Stimulated activated memory B cell treated with anti-CD40 and anti-IgM and Interleukin-4, amounts not matched to agents 10 μg/mL and 1 μg/mL and 100 μg/mL, for 72 hours (primary cell): ENCODE results near the gene SLC6A17.
A peak's percentile ranks its signal among the peaks of the same experiment; 100 is the strongest.

Experiments used
- ATAC-seq: fragments of 150-1000 bp; cut with Tn5 transposase; 2 replicates; pipeline ENCODE4 v1.10.0; 2021
- H3K27ac Mint-ChIP-seq: one replicate; pipeline ENCODE4 v1.8.0; 2022; ENCODE audit warnings: mild to moderate bottlenecking, mixed read lengths
- H3K27me3 Mint-ChIP-seq: one replicate; pipeline ENCODE4 v1.8.0; 2022; ENCODE audit warnings: mixed read lengths
- H3K36me3 Mint-ChIP-seq: one replicate; pipeline ENCODE4 v1.8.0; 2022; ENCODE audit warnings: mixed read lengths
- H3K4me1 Mint-ChIP-seq: one replicate; pipeline ENCODE4 v1.8.0; 2022; ENCODE audit warnings: mixed read lengths
- H3K4me3 Mint-ChIP-seq: one replicate; pipeline ENCODE4 v1.8.0; 2022; ENCODE audit warnings: mild to moderate bottlenecking, moderate library complexity, mixed read lengths
- H3K9me3 Mint-ChIP-seq: one replicate; pipeline ENCODE4 v1.8.0; 2022; ENCODE audit warnings: mixed read lengths

The SLC6A17 gene

DNA sequence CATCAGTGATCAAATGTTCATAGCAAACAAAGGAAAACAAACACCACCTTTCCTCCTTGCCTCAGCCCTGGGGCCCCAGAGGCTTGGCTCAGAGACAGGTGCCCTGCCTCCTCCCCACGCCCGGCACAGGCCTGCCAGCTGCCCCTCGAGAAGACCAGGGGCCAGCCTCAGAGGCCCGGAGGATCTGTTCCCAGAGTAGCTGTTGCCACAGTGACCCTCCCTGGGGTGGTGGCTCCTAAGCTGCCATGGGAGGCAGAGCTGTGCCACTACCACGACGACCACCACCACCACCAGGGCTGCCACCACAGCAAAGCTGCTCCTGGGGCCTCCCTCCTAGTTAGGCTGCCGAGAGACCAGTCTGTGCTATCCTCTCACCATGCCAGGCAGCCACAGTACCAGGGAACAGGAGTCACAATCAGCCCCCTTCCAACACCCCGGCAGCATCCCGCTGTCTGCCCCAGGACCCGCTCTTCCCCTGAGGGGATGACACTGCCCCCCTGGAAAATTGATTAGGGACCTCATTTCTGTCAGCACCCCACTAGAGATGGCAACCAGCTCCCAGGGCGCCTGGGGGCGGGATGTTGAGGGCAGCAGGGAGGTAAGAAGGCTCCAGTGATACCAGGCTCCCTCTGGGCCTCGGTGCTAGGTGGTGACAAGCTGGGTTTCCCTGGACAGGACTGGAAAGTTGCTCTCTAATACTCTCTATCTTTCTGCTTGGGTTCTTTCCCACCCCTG is 90.3 kb downstream of the SLC6A17 start:
- no peaks in the 10 kb centered on the region for H3K9me3 Mint-ChIP-seq
- H3K4me3 Mint-ChIP-seq, result no peak overlapping the region
- H3K27me3 Mint-ChIP-seq, result no peaks in the 10 kb centered on the region
- H3K4me1 Mint-ChIP-seq, result peaks cover 78% of the 10 kb centered on the region
- ATAC-seq, result no peak
- peak overlapping the region; percentile 36 for H3K27ac Mint-ChIP-seq
- H3K36me3 Mint-ChIP-seq, result peaks cover 4% of the 10 kb centered on the region

DNA sequence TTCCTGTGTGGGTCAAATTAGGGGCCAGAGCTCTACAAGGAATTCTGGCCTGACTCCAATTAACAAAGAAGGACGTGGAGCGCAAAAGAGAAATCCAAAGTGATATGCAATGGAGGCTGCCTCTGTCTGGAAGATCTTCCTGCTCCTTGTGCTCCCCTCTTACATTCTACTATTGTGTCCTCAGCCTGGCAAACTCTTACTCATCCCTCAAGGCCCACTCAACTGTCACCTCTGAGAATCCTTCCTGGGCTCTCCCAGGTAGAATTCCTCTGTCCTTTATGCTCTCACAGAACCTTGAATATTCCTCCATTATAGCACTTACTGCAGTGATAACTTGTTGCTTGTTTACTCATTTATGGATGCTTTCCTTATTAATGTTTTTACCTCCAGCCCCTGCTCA is 91.2 kb downstream of the SLC6A17 start:
- no peak for ATAC-seq
- Mint-ChIP-seq H3K4me1 (peaks cover 70% of the 10 kb centered on the region), H3K9me3 (no peaks in the 10 kb centered on the region), H3K36me3 (peaks cover 4% of the 10 kb centered on the region), H3K27ac (peak overlapping the region; percentile 19), H3K27me3 (no peaks in the 10 kb centered on the region), H3K4me3 (no peak overlapping the region)

DNA sequence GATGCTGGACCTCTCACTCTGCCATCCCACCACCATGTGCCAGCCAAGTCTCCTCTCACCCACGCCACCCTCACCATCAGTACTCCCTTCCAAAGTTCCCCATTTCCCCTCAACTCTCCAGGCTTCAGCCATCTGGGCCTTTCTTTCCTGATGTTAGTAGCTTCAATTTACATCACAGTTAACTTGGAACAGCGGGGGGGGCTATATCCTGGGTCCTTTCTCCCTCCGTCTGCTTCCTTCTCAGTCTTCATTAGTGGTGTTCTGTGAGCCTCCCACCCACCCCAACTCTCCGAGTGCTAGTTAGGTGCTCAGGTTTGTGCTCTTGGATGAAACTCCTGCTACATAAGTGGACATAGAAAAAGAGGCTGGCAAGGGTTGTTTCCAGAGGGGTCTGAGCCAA is 91.8 kb downstream of the SLC6A17 start:
- Mint-ChIP-seq H3K9me3 (no peaks in the 10 kb centered on the region), H3K4me1 (peaks cover 66% of the 10 kb centered on the region), H3K27me3 (no peaks in the 10 kb centered on the region), H3K27ac (peak overlapping the region; percentile 85), H3K4me3 (no peak overlapping the region), H3K36me3 (peaks cover 4% of the 10 kb centered on the region)
- ATAC-seq, result no peak

DNA sequence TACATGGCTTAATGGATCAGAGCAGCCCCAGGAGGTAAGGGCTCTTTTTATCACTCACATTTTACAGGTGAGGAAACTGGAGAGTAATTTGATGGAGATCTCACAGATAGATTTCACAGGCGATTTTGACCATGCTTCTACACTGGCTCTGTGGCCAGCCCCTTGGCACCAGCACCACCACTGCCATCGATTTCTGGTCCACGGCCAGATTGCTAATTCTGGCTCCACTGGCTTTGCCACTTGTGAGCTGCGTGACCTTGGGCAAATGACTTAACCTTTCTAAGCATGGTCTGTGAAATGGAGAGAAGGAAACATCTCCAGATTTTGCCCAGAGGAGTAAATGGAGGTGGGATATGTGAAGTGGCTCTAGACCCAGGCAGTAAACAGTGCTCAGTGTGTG is 92.4 kb downstream of the SLC6A17 start:
- ATAC-seq, result no peak
- no peaks in the 10 kb centered on the region for H3K27me3 Mint-ChIP-seq
- peaks cover 63% of the 10 kb centered on the region for H3K4me1 Mint-ChIP-seq
- no peaks in the 10 kb centered on the region for H3K9me3 Mint-ChIP-seq
- no peak overlapping the region for H3K4me3 Mint-ChIP-seq
- peak overlapping the region; percentile 85 for H3K27ac Mint-ChIP-seq
- peaks cover 4% of the 10 kb centered on the region for H3K36me3 Mint-ChIP-seq

DNA sequence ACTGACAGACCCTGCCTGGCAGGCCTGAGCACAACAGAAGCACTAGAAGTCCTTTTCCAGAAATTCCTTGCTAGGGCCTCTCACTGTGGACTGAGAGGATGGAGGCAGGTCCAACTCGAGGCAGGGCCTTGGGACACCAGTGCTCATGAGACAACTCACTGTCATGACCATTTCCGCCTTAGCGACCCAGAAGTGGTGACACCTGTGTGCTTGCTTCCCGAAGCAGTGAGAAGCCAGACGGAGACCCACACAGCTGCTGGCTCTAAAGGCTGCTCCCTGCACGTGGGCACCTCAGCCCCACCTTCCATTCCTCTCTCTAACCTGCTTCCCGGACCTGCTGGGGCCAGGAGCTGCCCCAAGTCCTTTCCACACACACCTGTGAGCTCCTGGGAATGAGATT is 92.9 kb downstream of the SLC6A17 start:
- no peaks in the 10 kb centered on the region for H3K27me3 Mint-ChIP-seq
- H3K4me1 Mint-ChIP-seq, result peaks cover 59% of the 10 kb centered on the region
- H3K4me3 Mint-ChIP-seq, result peak overlapping the region; percentile 51
- ATAC-seq, result peak; percentile 62
- peaks cover 4% of the 10 kb centered on the region for H3K36me3 Mint-ChIP-seq
- H3K9me3 Mint-ChIP-seq, result no peaks in the 10 kb centered on the region
- H3K27ac Mint-ChIP-seq, result peak overlapping the region; percentile 85

DNA sequence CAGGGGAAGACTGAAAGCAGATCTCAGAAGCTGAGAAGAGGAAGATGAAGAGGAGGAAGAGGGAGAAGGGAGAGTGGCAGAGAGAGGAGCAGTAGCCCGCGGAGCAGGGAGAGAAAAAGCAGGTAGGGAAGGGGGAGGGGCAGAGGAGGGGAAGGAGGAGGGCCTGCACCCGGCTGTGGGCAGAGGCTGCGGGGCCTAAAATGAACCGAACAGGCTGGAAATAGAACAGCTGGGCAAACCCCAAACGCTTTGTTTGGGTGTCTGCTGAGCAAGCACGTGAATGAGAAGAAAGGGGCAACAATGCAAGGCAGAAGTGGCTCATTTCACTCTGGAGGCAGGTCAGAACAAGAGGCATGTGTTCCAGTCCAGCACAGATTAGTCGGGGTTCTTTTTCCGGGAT is 93.3 kb downstream of the SLC6A17 start:
- Mint-ChIP-seq H3K4me1 (peaks cover 55% of the 10 kb centered on the region), H3K4me3 (peak overlapping the region; percentile 51), H3K27me3 (no peaks in the 10 kb centered on the region), H3K36me3 (peaks cover 4% of the 10 kb centered on the region), H3K9me3 (no peaks in the 10 kb centered on the region), H3K27ac (peak overlapping the region; percentile 85)
- peak; percentile 92 for ATAC-seq

DNA sequence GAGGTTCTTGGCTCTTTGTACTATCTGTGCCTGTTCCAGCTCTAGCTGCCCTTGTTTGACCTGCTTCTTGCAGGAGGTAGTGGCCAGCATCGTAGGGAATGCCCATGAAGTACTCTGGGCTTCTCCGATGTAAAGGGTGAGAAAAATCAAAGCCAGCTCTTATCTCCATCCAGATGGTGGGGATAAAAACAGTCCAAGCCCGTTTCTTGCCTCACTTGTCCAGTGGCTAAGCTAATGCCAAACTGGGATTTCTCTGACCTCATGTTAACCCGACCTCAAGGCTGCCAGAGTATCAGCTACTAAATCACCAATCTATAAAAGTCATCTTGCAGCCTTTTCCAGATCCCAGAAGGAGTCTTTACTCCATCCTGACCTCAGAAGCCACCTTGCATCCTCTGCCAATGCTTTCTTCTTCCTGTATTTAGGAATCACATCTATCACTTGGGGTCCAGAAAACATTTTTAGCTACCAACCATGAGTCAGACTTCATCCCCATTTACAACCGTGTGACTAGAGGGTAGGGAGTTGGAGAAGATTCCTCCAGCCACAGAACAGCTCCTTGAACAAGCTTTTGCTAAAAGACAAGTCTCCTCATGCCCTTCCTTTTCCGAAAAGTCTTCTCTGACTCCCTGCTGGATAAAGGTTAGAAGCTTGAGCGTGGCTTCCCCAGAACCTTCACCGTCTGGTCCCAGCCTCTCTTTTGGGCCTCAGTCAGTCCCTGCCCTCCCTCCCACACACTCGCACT is 95.8 kb downstream of the SLC6A17 start:
- ATAC-seq, result no peak
- Mint-ChIP-seq H3K36me3 (no peaks in the 10 kb centered on the region), H3K27me3 (no peaks in the 10 kb centered on the region), H3K4me3 (no peak overlapping the region), H3K9me3 (no peaks in the 10 kb centered on the region), H3K27ac (no peak overlapping the region), H3K4me1 (peaks cover 32% of the 10 kb centered on the region)

DNA sequence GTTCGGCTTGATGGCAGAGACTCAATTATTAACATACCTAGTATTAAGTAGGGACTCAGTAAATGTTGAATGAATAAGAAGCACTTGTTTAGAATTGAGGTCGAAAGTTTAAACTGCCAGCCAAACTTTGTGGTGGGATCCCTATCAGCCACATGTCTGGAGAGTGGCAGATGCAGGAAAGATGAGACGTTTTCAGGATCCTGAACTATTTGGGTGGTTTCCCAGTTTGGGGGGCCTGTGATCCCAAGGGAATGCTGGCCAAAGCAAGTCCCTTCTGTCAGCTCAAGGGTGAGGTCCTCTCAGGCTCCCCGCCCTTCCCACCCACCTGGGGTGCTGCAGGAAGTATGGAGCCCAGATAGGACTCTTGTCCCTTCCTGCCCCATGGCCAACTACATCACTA is 98.5 kb downstream of the SLC6A17 start:
- Mint-ChIP-seq H3K36me3 (no peaks in the 10 kb centered on the region), H3K4me1 (peaks cover 12% of the 10 kb centered on the region), H3K4me3 (no peak overlapping the region), H3K9me3 (no peaks in the 10 kb centered on the region), H3K27me3 (no peaks in the 10 kb centered on the region), H3K27ac (no peak overlapping the region)
- ATAC-seq, result no peak

DNA sequence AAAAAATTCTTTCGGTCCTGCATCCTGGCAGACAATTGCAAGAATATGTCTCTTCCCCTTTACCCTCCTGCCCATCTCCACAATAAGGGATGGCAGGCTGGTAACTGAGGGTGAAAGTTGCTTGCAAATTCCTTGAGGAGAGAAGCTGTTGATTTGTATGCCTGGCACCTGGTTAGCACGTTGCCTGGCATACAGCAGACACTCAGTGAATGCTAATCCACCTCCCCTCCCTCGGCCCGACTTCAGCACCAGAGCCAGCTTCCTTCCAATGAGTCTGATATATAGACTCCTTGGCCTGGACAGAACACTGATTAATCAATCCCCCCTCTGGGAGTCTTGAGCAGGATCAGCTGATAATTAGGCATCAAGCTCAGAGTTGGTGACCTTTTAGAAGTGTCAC is 99.0 kb downstream of the SLC6A17 start:
- H3K27me3 Mint-ChIP-seq, result no peaks in the 10 kb centered on the region
- no peaks in the 10 kb centered on the region for H3K36me3 Mint-ChIP-seq
- H3K4me1 Mint-ChIP-seq, result peaks cover 7% of the 10 kb centered on the region
- H3K4me3 Mint-ChIP-seq, result no peak overlapping the region
- H3K9me3 Mint-ChIP-seq, result no peaks in the 10 kb centered on the region
- no peak overlapping the region for H3K27ac Mint-ChIP-seq
- no peak for ATAC-seq

DNA sequence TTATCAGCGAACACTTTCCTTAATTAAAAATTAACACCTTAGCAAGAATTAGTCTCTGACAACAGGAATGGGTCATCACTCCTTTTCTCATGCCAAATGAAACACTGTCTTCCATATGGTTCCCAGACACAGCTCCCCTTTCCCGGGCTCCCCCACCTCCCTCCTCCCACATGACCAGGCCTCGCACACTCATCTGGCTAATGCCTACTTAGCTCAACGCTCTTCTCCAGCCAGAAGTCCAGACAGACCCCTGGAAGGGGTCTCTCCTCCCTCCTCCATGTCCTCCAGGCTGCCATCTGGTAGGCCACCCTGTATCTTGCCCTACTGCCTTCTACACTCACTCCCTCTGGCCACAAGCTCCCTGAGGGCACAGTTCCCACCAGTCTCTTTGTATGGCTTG is 99.7 kb downstream of the SLC6A17 start:
- Mint-ChIP-seq H3K9me3 (no peaks in the 10 kb centered on the region), H3K27ac (no peak overlapping the region), H3K4me1 (peaks cover 2% of the 10 kb centered on the region), H3K27me3 (no peaks in the 10 kb centered on the region), H3K36me3 (no peaks in the 10 kb centered on the region), H3K4me3 (no peak overlapping the region)
- ATAC-seq, result no peak

DNA sequence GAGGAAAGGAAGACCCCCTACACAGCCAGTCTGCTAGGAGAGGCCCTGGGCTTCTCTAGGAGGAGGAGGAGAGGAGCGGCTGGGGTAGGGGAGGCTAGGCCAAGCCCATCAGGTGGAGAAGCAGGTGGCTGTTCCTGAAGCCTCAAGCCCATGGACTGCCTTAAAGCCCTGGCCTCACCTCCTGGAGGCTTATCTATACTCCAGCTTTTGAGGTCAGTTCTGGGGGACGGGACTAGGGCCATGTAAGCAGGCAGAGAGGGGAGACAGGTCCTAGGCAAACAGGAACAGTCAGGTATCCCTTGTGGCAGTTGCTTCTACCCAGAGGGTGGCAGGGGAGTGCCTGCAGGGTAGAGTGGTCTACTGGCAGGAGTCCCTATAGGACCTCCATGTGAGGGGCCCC is 100.5 kb downstream of the SLC6A17 start:
- Mint-ChIP-seq H3K4me1 (peaks cover 7% of the 10 kb centered on the region), H3K27ac (no peak overlapping the region), H3K4me3 (no peak overlapping the region), H3K27me3 (no peaks in the 10 kb centered on the region), H3K36me3 (no peaks in the 10 kb centered on the region), H3K9me3 (no peaks in the 10 kb centered on the region)
- ATAC-seq, result no peak
